GM19239 (cell line): Measurements from ENCODE around the gene ITLN1.

ENCODE experiments used
- DNase-seq: peaks from one replicate; pipeline ENCODE4 v3.0.0; 2011; ENCODE audit warnings: low spot score; ENCODE audit not compliant: insufficient read length
- FAIRE-seq: peaks from 2 replicates; lab custom pipeline; 2011; peaks lifted over from hg19 to GRCh38; lab: Jason Lieb, UNC

ITLN1 gene

DNA sequence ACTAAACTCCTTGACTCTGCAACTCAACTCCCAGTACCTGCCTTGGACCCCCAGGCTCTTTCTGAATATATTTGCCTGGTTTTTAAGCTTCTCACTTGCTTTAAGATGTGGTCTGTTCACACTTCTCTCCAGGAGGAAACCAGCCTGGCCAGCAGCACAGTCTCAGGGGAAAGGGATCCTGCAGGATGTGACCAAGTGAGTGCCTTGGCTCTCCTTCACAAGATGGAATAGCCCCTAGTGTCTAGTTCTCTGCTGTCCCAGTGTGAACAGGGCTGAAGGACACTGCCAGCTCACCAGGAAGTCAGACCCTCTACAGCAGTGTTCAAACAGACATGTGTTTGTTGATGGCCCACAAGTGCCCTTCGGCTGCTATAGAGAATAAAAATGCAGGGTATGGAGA is 55.2 kb downstream of the ITLN1 start:
- FAIRE-seq: no peak
- no peak for DNase-seq

GRCh38 chr1:160827418-160827817 is 57.6 kb downstream of the ITLN1 start:
- no peak for DNase-seq
- no peak for FAIRE-seq

GRCh38 chr1:160826546-160826945 is 58.4 kb downstream of the ITLN1 start:
- DNase-seq (no peak), FAIRE-seq (no peak)
